ENCODE results near the gene RS1. TPM values are rescaled to one million over a fixed set of nuclear protein-coding genes. Genes with fewer than 3 reads are reported as not detected.

The RS1 gene
- total RNA-seq, 4 donors from 2014 or later: not detected

DNA sequence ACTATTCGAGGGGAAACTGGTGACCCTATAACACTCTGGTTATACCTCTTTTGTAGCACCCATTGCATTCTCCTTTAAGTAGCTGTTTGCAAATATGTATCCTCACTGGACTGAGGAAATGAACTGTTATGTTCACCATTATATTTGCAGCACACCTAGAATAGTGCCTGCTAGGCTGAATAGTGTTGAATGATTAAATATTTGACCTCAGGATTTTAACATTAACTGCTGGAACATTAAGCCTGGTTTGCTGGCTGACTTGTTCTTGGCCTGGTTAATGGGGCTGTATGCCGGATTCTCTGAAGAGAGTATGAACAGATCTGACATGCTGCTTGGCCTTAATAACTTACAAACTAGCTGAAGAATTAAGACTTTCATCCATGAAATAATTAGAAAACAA lies 80.1 kb downstream of the RS1 start:
- TF ChIP-seq, protein P1, sequence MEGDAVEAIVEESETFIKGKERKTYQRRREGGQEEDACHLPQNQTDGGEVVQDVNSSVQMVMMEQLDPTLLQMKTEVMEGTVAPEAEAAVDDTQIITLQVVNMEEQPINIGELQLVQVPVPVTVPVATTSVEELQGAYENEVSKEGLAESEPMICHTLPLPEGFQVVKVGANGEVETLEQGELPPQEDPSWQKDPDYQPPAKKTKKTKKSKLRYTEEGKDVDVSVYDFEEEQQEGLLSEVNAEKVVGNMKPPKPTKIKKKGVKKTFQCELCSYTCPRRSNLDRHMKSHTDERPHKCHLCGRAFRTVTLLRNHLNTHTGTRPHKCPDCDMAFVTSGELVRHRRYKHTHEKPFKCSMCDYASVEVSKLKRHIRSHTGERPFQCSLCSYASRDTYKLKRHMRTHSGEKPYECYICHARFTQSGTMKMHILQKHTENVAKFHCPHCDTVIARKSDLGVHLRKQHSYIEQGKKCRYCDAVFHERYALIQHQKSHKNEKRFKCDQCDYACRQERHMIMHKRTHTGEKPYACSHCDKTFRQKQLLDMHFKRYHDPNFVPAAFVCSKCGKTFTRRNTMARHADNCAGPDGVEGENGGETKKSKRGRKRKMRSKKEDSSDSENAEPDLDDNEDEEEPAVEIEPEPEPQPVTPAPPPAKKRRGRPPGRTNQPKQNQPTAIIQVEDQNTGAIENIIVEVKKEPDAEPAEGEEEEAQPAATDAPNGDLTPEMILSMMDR (IDR thresholded peaks at IDR 0.05 in 4 of 5, conservative IDR thresholded peaks at IDR 0.05 in 1 of 5): no peak
- no peak for TF ChIP-seq POLR2A (IDR thresholded peaks at IDR 0.05)
- intact Hi-C loops (cut with DNase I; ENCODE audit: low total_unique reads) (no loop called here), in situ Hi-C loops (cut with MboI; ENCODE audit: low sequenced_read_pairs in 4 of 4) (no loop called here)
- DNase-seq: no peak
- no peaks in the 10 kb centered on the region for H3K9me3 ChIP-seq
- ATAC-seq: no peak
- no peaks in the 10 kb centered on the region for H3K36me3 ChIP-seq
- H3K4me1 ChIP-seq: no peaks in the 10 kb centered on the region
- no peak overlapping the region for H3K27ac ChIP-seq
- no peak overlapping the region for H3K4me3 ChIP-seq
- no peaks in the 10 kb centered on the region for H3K27me3 ChIP-seq

Other genes with a start within 250 kb of the RS1 start
- gene CDKL5, start 246.5 kb downstream of the RS1 start, total RNA-seq: 1 to 10 TPM; 1.5 to 3.0 (median 2.8) TPM
- 1 to 10 TPM in 1 of 4 donors, not detected in 3; 1.8 TPM for gene PPEF1, start 35.5 kb upstream of the RS1 start, total RNA-seq